DOHH2 (cell line): ENCODE results near the gene CALCR.

Experiments used
- CTCF ChIP-seq: fragments of 200-600 bp; sonication (generic); IDR thresholded peaks from one replicate; pipeline ENCODE4 v1.5.1; 2014; ENCODE audit warnings: antibody characterized with exemption, mild to moderate bottlenecking, low read depth, low read length; ENCODE audit not compliant: poor library complexity, severe bottlenecking
- EZH2phosphoT487 ChIP-seq: fragments of 200-600 bp; sonication (generic); IDR thresholded peaks from 2 replicates; pipeline ENCODE4 v1.6.1; 2017; ENCODE audit warnings: borderline replicate concordance, mild to moderate bottlenecking, antibody characterized with exemption, low read length, moderate library complexity, mixed read lengths

- no peak for TF ChIP-seq CTCF
- TF ChIP-seq EZH2phosphoT487: no peak
Measured at GRCh38 chr7:93426155-93426696, 148.3 kb downstream of the CALCR start.
